Stimulated activated CD4-positive, alpha-beta T cell treated with anti-CD3 and anti-CD28 coated beads, Interleukin-4, amount 100 ng/mL, for 4 hours (primary cell): ENCODE measurements around the gene C1orf210.

ENCODE experiments used
- DNase-seq, 2 experiments: peaks; one replicate each; pipeline ENCODE4 v3.0.0-alpha.2; 2020

Gene C1orf210

DNA sequence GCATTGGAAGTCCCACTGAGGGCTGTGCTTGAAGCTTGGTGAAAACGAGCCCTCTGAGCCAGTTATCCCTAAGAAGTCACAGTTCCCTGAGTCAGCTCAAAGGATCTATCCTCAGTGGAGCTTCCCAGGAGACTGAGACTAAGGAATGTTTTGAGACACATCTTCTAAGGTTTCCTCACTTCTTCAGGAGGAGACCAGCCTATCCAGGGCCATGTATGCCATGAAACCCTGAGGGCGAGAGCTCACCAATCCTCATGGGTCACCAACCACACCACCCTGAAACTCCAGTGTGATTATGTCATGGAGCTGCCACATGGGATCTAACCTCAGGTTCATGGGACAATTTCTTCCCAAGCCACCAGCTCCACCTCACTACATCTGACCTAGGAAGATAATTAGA is 7.8 kb upstream of the C1orf210 start:
- no peak for DNase-seq

DNA sequence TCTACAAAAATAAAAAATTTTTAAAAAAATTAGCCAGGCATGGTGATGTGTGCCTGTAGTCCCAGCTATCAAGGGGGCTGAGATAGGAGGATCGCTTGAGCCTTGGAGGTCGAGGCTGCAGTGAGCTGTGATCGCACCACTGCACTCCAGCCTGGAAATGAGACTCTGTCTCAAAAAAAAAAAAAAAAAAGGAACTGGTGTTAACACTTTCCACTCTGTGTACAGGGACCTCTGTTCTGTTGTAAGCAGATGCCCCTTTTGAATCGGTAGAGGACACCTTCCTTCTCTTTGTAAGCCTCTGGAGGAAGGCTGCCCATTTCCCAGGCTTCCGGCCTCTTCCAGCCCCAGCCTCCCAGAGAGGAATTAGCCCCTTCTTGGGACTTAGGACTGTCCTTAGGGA is 7.3 kb upstream of the C1orf210 start:
- no peak for DNase-seq

DNA sequence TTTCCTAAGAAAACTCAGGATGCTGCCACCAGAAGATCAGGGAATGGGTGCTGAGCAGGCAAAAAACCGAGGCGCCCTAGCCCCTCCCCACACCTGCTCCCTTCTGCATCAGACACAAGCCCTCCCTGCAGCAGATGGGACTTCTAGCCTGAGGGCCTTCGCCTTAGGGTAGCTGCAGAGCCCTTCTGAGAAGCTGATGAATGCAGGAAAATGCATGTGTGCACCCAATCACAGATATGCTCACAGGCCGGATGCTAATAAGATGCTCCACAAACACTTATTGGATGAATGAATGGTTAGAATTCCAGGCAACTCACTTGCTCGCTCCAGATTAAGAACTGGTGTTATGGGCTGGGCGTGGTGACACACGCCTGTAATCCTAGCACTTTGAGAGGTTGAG is 6.8 kb upstream of the C1orf210 start:
- DNase-seq, result no peak

DNA sequence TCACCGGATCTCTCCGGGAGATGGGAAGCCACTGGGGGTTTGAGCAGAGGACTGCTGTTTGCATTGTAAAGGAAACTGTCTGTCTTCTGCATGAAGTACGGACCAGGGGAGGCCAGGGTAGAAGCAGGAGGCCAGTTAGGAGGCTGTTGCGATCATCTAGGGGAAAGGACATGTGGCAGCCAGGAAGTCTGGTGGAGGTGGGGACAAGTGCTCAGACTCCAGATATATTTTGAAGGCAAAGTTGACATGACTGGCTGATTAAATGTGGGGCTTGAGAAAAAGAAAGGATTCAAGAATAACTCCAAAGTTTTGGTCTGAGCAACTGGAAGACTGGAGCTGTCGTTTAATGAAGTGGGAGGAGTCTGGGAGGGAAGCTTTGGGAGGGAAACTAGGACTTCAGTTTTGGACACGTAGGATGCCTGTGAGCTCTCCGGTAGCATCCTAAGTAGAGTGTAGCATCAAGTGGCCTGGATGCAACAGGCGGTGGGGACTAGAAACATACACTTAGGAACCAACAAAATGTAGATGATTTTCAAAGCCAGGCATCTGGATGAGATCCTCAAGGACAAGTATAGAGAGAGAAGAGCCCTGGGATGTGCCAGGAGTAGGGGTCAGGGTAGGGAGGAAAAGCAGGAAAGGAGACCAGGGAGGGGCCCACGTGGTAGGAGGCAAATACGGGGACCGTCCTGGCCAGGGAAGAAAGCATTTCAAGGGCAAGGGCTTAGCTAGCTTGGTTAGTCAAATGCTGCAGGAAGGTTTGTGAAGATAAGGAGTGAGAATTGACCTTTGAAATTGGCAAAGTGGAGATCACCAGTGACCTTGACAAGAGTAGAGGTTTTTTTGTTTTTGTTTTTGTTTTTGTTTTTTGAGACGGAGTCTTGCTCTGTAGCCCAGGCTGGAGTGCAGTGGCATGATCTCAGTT is 3.7 kb upstream of the C1orf210 start:
- DNase-seq, result no peak

DNA sequence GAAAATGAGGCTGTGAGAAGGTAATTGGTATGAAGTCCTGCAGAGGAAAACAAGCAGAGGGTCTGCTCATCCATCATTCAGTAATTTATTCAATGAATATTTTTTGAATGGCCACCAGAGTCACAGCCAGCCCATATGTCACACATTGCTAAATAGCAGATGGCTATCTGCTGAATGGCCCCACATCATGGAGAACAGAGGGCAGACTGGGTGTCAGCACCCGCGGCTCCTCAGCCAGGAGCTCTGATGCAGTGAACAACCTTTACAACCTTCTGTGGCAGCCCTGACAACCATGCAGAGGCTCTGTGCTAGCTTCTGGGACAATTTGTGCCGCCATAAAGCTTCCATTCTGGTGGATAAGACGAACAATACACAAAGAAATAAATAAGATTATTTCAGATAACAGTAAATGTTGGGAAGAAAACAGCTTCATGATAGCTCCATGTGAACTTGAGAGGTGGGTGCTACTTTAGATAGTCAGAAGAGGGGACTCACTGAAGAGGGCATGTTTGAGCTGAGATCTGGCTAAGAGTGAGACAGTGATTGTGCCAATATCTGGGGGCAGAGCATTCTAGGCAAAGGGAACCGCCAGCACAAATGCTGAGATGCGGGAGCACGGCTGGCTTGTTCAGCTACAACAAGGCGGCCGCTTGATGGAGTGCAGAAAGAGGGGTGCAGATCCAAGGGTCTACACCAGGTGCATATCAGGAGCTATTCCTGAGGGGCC is 2.8 kb upstream of the C1orf210 start:
- DNase-seq, result no peak

GRCh38 chr1:43286533-43286932 is 1.2 kb upstream of the C1orf210 start:
- DNase-seq, result no peak

DNA sequence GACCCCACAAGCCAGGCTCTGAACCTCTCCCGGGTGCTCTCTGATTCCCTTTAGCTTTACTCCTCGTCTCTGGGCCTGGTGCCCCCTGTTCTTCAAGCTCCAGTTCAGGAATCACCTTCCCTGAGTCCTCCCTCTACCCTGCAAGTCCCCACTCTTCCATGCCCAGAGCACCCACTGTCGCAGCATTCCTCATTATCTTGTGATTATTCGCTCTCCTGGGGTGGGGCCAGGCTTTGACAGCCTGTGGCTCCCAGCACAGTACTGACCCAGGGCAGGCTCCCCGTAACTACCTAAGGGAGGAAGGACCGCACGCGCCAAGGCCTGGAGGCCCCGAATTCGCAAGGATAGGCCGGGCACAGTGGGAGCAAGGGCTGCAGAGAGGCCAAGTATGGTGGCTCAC is 734 bp upstream of the C1orf210 start:
- DNase-seq, result no peak

DNA sequence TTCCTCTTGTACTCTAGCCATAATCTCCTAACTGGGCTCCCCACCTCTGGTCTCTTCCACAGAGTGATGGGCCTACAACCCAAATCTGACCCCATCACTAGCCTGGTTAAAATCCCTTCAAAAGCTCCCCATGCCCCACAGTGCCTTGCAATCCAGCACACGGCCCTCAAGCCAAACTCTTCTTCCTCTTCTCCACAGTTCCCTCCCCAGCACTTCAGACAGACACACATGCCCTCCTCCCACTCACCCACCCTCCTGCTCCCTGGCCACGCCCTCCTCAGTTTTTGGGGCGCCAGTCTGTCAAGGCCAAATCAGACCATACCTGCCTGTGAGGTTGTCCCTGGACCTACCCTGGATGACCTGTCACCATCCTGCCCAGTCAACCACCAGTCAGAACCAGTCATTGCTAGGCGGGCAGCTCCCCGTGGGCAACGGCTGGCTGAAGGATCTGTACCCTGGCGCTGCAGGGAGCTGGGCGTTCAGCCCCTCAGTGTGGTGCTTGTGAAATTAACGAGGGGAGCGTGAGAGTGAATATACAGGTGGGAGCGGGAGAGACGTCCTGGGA is 753 bp downstream of the C1orf210 start:
- no peak for DNase-seq

DNA sequence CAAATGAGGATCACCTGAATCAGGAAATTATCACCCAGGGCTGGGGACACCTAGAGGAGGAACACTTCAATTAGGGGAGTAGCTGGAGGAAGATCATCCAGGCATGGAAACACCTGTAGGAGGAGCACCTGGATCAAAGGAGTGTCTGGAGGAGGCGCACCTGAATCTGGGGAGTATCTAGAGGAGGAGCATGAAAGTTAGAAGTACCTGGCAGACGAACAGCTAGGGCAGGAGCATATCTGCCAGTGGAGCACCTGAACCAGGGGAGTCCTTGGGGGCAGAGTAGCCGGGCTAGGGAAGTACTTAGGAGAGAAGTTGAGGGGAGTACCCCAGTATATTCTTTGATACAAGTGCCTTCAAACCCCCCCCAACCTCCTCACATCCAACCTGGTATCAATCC is 1.3 kb downstream of the C1orf210 start:
- DNase-seq, result no peak

- no peak for DNase-seq
Observed at GRCh38 chr1:43282220-43283195, 2.9 kb downstream of the C1orf210 start.

- DNase-seq, result no peak
Observed at GRCh38 chr1:43280692-43281091, 4.7 kb downstream of the C1orf210 start.

DNA sequence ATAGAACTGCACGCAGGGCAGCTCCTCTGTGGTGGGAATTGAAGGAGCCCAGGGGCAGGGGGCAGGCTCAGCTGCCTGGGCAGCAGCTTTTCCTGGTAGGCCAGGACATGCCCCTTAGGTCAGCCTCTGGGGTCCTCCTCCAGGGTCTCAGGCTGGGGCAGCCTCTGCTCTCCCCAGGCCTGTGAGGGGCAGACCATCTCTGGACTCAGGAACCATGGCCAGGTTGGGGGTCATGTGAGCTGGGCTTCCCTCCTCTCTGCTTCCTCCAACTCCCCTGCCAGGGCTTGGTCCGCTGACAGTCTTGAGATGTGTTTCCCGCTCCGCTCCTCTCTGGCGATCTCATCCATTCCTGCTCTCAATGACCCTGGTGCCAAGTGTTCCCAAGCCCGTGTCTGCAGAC is 5.7 kb downstream of the C1orf210 start:
- no peak for DNase-seq

- DNase-seq, result no peak
Observed at GRCh38 chr1:43279161-43279560, 6.2 kb downstream of the C1orf210 start.

DNA sequence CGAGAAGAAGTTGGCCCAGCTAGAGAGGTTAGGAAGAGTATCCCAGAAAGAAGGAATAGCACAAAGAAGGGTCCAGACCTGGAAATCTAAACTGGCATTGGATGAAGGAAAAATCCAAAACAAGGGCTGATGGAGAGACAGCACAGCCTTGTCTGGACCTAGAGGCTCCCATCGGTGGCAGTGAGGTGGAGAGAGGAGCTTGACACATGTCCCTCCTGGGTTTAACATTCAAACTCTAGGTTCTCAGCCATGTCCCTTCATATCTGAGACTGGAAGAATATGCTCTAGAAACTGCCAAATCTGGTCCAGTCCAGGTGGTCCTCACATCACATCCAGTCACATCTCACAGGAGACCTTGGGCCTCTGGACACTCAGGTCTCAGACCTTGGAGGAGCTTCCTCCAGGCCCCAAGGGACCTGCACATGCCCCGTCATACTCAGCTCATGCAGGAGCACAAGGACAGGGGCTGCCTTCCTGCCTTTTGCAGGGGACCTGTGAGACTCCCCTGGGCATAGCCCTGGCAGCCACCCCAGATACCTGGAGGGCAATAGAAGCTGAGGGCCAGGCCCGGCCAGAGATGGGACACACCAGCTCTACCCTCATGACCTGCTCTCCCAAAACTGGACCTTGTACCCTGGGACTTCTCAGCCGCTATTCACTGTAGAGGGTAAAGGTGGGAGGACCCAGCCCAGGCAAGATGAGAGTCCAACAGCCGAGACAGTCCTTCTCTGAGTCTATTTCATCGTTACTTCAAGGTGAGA is 8.1 kb downstream of the C1orf210 start:
- no peak for DNase-seq

DNA sequence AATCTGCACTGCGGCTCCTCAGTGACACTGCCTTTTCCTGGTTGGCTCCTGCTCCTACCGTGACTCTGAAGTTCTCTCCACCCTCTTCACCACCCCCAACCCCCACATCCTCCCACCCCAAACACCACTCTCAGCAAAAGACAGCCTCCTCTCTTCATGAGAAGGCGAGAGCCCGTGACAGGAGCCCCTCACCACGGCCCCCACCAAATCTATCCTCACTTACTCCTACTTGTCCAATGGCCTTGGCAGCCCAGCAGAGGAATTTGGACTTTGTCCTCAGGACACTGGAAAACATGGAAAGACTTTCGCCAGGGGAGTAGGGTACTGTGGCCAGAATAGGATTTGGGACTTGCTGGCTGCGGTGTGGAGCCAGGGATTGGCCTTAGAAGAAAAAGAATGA is 8.7 kb downstream of the C1orf210 start:
- DNase-seq, result no peak

DNA sequence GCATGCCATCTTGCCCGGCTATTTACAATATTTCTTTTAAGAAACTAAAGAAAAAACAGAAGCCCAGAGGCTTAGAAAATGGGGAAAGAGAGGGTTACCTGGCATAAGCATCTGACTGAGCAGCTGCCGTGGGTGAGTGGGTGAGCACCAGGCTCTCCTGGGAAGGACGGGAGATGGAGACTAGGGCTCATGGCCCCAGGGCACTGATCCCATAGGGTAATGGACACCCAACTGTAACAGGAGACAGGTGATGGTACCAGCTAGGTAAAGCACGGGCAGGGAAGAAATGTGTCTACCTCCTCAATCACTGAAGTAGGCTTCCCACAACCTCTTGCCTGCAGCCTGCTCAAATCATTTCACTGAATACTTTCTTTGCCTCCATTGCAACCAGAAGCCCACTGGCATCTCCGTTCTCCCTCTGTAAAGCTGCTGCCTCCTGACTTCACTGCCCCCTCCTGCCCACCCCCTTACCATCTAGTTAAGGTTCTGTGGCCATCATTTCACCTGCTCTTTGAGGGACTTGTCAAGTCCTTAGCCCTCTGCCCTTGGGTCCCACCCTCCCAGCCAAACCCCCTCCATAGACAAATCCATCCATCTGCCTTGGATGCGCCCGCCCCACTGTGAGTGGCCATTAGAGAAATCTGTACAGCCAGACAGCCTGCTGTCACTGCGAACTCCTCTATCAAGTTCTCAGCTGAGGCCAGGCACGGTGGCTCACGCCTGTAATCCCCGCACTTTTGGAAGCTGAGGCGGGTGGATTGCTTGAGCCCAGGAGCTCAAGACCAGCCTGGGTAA is 9.4 kb downstream of the C1orf210 start:
- DNase-seq, result no peak

- DNase-seq, result no peak
Observed at GRCh38 chr1:43274804-43275180, 10.6 kb downstream of the C1orf210 start.

- peak; percentile 10 to 24 for DNase-seq
Observed at GRCh38 chr1:43274125-43274803, 11.1 kb downstream of the C1orf210 start.

DNA sequence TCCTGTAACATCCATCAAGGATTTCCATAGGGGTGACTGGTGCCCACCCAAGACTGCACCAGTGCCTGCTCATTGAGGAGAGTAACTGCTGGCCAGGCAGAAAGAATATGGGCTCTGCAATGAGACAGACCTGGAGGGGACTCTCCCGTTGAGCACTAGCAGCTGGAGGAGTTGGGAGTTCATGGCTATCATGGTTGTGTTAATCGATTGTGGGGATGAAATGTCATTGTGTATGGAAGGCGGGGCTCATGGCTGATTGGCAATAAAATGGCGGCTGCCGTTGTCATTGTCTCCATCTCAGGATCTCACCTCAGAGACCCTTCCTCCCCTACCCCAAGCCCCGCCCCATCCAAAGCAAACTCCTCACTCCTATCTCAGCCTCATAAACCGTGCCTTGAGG is 11.7 kb downstream of the C1orf210 start:
- DNase-seq, result no peak
